SK-N-MC (cell line): ENCODE results near the gene BCAS3.

Source experiments
- EZH2 ChIP-seq: fragments of 200-600 bp; sonication (generic); IDR thresholded peaks from one replicate; pipeline ENCODE4 v1.6.1; 2017; ENCODE audit warnings: antibody characterized with exemption
- POLR2AphosphoS5 ChIP-seq: IDR thresholded peaks from 2 replicates; pipeline ENCODE4 v1.6.1; 2012; ENCODE audit warnings: mild to moderate bottlenecking, low read depth, low read length, borderline replicate concordance

DNA sequence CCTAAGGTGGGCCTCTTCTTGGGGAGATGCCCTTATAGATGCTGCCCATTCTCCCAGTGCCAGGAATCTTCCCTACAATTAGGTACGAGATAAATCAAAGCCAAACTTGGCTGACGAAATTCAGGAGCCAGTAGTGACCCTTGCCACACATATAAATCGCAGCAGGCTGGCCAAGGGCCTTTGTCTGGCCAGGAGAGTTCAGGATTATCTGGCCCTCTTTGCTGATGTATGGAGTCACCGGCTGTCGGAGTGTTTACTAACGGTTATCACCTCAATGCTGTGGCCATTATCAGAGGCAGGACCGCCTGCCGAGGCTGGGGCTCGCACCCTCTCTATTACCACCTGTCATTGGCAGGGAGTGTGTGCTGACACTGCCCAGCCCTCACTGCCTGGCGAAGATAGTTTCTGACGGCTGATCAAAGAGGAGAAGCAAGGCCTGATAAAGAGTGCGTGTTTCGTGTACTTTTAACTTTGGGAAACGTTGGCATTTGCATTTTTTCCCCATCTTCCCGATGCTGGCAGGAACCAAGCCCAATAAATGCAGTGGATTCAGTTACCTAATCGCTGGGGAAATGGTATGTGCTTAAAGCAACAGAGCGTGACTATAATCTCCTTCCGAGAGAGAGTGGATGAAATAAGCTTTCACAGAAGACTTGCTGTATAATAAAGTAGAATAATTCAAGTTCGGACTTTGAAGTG is 689.2 kb downstream of the BCAS3 start:
- TF ChIP-seq POLR2AphosphoS5 (no peak), EZH2 (no peak)
